ENCODE data around the gene FIGNL2.

The FIGNL2 gene

DNA sequence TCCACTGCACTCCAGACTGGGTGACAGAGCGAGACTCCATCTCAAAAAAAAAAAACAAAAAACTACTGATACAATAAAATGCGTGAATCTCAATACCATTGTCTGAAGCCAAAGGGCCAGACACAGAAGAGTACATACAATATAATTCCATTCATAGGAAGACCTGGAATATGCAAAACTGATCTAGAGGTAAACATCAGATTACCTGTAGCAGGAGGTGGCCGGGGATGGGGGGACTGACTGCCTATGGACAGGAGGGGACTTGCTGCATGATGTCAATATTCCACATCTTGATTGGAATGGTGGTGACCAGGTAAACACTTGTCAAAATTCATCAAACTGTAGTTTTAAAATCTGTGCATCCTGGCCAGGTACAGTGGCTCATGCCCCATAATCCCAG is 12.5 kb upstream of the FIGNL2 start:
- no peak for DNase-seq (ENCODE audit: low read depth)
- TF ChIP-seq, protein P1, sequence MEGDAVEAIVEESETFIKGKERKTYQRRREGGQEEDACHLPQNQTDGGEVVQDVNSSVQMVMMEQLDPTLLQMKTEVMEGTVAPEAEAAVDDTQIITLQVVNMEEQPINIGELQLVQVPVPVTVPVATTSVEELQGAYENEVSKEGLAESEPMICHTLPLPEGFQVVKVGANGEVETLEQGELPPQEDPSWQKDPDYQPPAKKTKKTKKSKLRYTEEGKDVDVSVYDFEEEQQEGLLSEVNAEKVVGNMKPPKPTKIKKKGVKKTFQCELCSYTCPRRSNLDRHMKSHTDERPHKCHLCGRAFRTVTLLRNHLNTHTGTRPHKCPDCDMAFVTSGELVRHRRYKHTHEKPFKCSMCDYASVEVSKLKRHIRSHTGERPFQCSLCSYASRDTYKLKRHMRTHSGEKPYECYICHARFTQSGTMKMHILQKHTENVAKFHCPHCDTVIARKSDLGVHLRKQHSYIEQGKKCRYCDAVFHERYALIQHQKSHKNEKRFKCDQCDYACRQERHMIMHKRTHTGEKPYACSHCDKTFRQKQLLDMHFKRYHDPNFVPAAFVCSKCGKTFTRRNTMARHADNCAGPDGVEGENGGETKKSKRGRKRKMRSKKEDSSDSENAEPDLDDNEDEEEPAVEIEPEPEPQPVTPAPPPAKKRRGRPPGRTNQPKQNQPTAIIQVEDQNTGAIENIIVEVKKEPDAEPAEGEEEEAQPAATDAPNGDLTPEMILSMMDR (conservative IDR thresholded peaks at IDR 0.05; ENCODE audit: control insufficient read depth, insufficient read depth, low read depth, low read length) = no peak

GRCh38 chr12:51855586-51856428 is 7.3 kb upstream of the FIGNL2 start:
- TF ChIP-seq, protein P1 (conservative IDR thresholded peaks at IDR 0.05; ENCODE audit: control insufficient read depth, insufficient read depth, low read depth, low read length) = no peak
- peak overlapping the region; percentile 28 for H3K4me3 ChIP-seq (ENCODE audit: control insufficient read depth, low read depth, low read length)
- peak; percentile 31 for DNase-seq (ENCODE audit: low read depth)

More for the DNA sequence above, 12.5 kb upstream of the FIGNL2 start:
- H3K4me3 ChIP-seq (ENCODE audit: control insufficient read depth, low read depth, low read length) = no peak overlapping the region

GRCh38 chr12:51852404-51853137 is 4.1 kb upstream of the FIGNL2 start:
- peak; percentile 46 for DNase-seq (ENCODE audit: low read depth)
- TF ChIP-seq, protein P1 (conservative IDR thresholded peaks at IDR 0.05; ENCODE audit: control insufficient read depth, insufficient read depth, low read depth, low read length) = no peak
- H3K4me3 ChIP-seq (ENCODE audit: control insufficient read depth, low read depth, low read length) = no peak overlapping the region

GRCh38 chr12:51851413-51852124 is 3.1 kb upstream of the FIGNL2 start:
- TF ChIP-seq, protein P1 (conservative IDR thresholded peaks at IDR 0.05; ENCODE audit: control insufficient read depth, insufficient read depth, low read depth, low read length) = no peak
- DNase-seq (ENCODE audit: low read depth) = no peak
- H3K4me3 ChIP-seq (ENCODE audit: control insufficient read depth, low read depth, low read length) = no peak overlapping the region

- TF ChIP-seq, protein P1 (conservative IDR thresholded peaks at IDR 0.05; ENCODE audit: control insufficient read depth, insufficient read depth, low read depth, low read length) = no peak
- H3K4me3 ChIP-seq (ENCODE audit: control insufficient read depth, low read depth, low read length) = no peak overlapping the region
- no peak for DNase-seq (ENCODE audit: low read depth)
Observed at GRCh38 chr12:51850965-51851299, 2.4 kb upstream of the FIGNL2 start.

DNA sequence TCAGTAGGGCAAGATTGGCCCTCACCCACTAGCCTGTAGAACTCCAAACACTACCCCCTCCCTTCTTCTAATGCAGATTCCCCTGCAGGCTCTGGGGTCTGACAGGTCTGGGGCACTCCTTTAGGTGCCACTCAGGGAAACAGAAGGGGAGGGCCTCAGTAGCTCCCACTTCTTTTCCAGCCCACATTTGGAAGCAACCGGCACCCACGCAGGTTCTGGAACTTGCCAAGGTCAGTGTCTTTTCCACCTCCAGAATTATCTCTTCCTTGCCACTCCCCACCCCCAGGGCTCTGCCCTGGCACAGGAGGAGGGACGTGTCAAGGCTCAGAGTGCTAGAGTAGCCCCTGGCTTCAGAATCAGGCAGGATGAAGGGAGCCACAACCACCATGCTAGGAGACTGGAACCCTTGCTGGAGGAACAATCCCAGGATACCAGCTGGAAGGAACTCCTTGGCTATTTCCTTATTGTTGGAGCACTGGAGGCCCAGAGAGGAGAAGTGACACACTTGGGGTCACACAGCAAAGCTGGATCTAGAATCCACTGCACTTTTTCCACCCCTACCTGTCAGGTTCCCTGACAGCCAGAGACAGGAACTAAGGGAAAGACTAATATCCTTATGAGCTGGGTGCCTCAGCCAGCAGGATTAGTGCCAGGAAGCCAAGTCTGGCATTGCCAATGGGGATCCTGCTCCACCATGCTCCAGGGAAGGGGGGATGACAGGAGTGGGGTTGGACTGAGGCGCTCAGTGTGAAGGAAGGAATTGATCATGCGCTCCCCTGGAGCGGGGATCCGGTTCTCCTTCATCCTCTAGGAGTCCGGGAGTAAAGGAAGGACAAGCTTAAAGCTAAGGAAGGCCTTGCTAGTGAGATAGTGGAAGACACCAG is 1.8 kb upstream of the FIGNL2 start:
- H3K4me3 ChIP-seq (ENCODE audit: control insufficient read depth, low read depth, low read length) = no peak overlapping the region
- no peak for DNase-seq (ENCODE audit: low read depth)
- TF ChIP-seq, protein P1 (conservative IDR thresholded peaks at IDR 0.05; ENCODE audit: control insufficient read depth, insufficient read depth, low read depth, low read length) = no peak

Measured in fibroblast of mammary gland (primary cell).